Mucosa of rectum (tissue), 2 donors: ENCODE measurements around the gene CRYBG1.
"Not testable (repeated sequence)": the region's sequence is repeated elsewhere in the genome, so short reads cannot be mapped to it uniquely, and the experiment has no call there.

Experiments
- H3K27ac ChIP-seq, 2 donors: one replicate each; pipeline ENCODE4 v1.7.0; 2013; ENCODE audit warnings: inconsistent platforms in 2 of 2, low read depth in 2 of 2, low read length in 2 of 2
- H3K27me3 ChIP-seq, 2 donors: one replicate each; pipeline ENCODE4 v1.7.0; 2013; ENCODE audit warnings: low read length in 2 of 2; ENCODE audit not compliant: control insufficient read depth in 2 of 2, insufficient read depth in 2 of 2
- H3K36me3 ChIP-seq, 2 donors: one replicate each; pipeline ENCODE4 v1.7.0; 2013; ENCODE audit warnings: low read length in 2 of 2; ENCODE audit not compliant: control insufficient read depth in 2 of 2, insufficient read depth in 2 of 2
- H3K4me1 ChIP-seq, 2 donors: one replicate each; pipeline ENCODE4 v1.7.0; 2013; ENCODE audit warnings: low read length in 2 of 2, mild to moderate bottlenecking in 1 of 2; ENCODE audit not compliant: control insufficient read depth in 2 of 2, insufficient read depth in 2 of 2
- H3K4me3 ChIP-seq, 2 donors: one replicate each; pipeline ENCODE4 v1.7.0; 2013; ENCODE audit warnings: low read length in 2 of 2
- H3K9ac ChIP-seq, 2 donors: one replicate each; pipeline ENCODE4 v1.7.0; 2013; ENCODE audit warnings: low read length in 2 of 2, low read depth in 1 of 2, mild to moderate bottlenecking in 1 of 2
- H3K9me3 ChIP-seq, 2 donors: one replicate each; pipeline ENCODE4 v1.7.0; 2013; ENCODE audit warnings: low read length in 2 of 2; ENCODE audit not compliant: control insufficient read depth in 2 of 2
- donor health status: healthy.
- donor health status: Normal muscosa, but diverticular disease.

CRYBG1 gene

GRCh38 chr6:106511288-106512047 lies 151.0 kb downstream of the CRYBG1 start:
- H3K36me3 ChIP-seq, result no peaks in the 10 kb centered on the region
- H3K27me3 ChIP-seq, result no peaks in the 10 kb centered on the region
- peak overlapping the region; percentile 92 to 97 for H3K27ac ChIP-seq
- no peaks in the 10 kb centered on the region for H3K9me3 ChIP-seq
- H3K4me1 ChIP-seq, result peaks cover 12 to 20% of the 10 kb centered on the region in 2 donors
- peak overlapping the region; percentile 80 to 92 for H3K4me3 ChIP-seq
- peak overlapping the region; percentile 94 to 97 for H3K9ac ChIP-seq

GRCh38 chr6:106512048-106512967 lies 151.8 kb downstream of the CRYBG1 start:
- peak overlapping the region; percentile 80 to 92 for H3K4me3 ChIP-seq
- H3K9ac ChIP-seq, result peak overlapping the region; percentile 94 to 97
- H3K4me1 ChIP-seq, result peaks cover 15 to 20% of the 10 kb centered on the region in 2 donors
- peak overlapping the region; percentile 92 to 97 for H3K27ac ChIP-seq
- H3K9me3 ChIP-seq, result no peaks in the 10 kb centered on the region
- no peaks in the 10 kb centered on the region for H3K27me3 ChIP-seq
- no peaks in the 10 kb centered on the region for H3K36me3 ChIP-seq

GRCh38 chr6:106512968-106513574 lies 152.6 kb downstream of the CRYBG1 start:
- Histone ChIP-seq H3K9me3 (no peaks in the 10 kb centered on the region), H3K4me1 (peaks cover 15 to 20% of the 10 kb centered on the region in 2 donors), H3K27me3 (no peaks in the 10 kb centered on the region), H3K4me3 (peak overlapping the region; percentile 80 to 92), H3K27ac (peak overlapping the region; percentile 92 to 97), H3K36me3 (no peaks in the 10 kb centered on the region), H3K9ac (peak overlapping the region; percentile 94 to 97)

GRCh38 chr6:106513808-106514582 lies 153.5 kb downstream of the CRYBG1 start:
- H3K36me3 ChIP-seq, result no peaks in the 10 kb centered on the region
- peak overlapping the region; percentile 94 to 97 for H3K9ac ChIP-seq
- H3K4me1 ChIP-seq, result peaks cover 18 to 20% of the 10 kb centered on the region in 2 donors
- H3K27ac ChIP-seq, result peak overlapping the region; percentile 92 to 97
- H3K4me3 ChIP-seq, result peak overlapping the region; percentile 80 to 92
- H3K27me3 ChIP-seq, result no peaks in the 10 kb centered on the region
- H3K9me3 ChIP-seq, result no peaks in the 10 kb centered on the region

GRCh38 chr6:106514583-106514885 lies 154.0 kb downstream of the CRYBG1 start:
- H3K9me3 ChIP-seq, result no peaks in the 10 kb centered on the region
- H3K36me3 ChIP-seq, result peaks cover 0 to 3% of the 10 kb centered on the region in 2 donors
- peak overlapping the region; percentile 38 to 49 for H3K9ac ChIP-seq
- peak overlapping the region; percentile 92 to 97 for H3K27ac ChIP-seq
- peak overlapping the region; percentile 48 to 92 for H3K4me3 ChIP-seq
- H3K4me1 ChIP-seq, result peaks cover 20% of the 10 kb centered on the region in 2 donors
- H3K27me3 ChIP-seq, result no peaks in the 10 kb centered on the region

GRCh38 chr6:106515582-106515981 lies 155.1 kb downstream of the CRYBG1 start:
- not testable (repeated sequence) for H3K27me3 ChIP-seq, H3K9me3 ChIP-seq, H3K4me3 ChIP-seq
- Histone ChIP-seq H3K27ac (peak overlapping the region in 1 of 2 donors; percentile 92), H3K36me3 (peaks cover 2 to 10% of the 10 kb centered on the region in 2 donors), H3K9ac (peak overlapping the region in 1 of 2 donors; percentile 49), H3K4me1 (peaks cover 17 to 23% of the 10 kb centered on the region in 2 donors)

GRCh38 chr6:106516616-106517015 lies 156.1 kb downstream of the CRYBG1 start:
- H3K4me1 ChIP-seq, result peaks cover 12 to 18% of the 10 kb centered on the region in 2 donors
- no peak overlapping the region for H3K4me3 ChIP-seq

GRCh38 chr6:106517706-106518105 lies 157.2 kb downstream of the CRYBG1 start:
- H3K27ac ChIP-seq, result no peak overlapping the region
- H3K9me3 ChIP-seq, result no peaks in the 10 kb centered on the region
- no peak overlapping the region for H3K4me3 ChIP-seq
- peaks cover 8 to 19% of the 10 kb centered on the region in 2 donors for H3K36me3 ChIP-seq
- H3K4me1 ChIP-seq, result peaks cover 14 to 22% of the 10 kb centered on the region in 2 donors
- H3K9ac ChIP-seq, result no peak overlapping the region
- no peaks in the 10 kb centered on the region for H3K27me3 ChIP-seq

More at GRCh38 chr6:106516616-106517015, 156.1 kb downstream of the CRYBG1 start:
- Histone ChIP-seq H3K27ac (no peak overlapping the region), H3K27me3 (no peaks in the 10 kb centered on the region), H3K36me3 (peaks cover 5 to 13% of the 10 kb centered on the region in 2 donors), H3K9ac (no peak overlapping the region), H3K9me3 (no peaks in the 10 kb centered on the region)

- Histone ChIP-seq H3K36me3 (peaks cover 8 to 19% of the 10 kb centered on the region in 2 donors), H3K27me3 (no peaks in the 10 kb centered on the region), H3K4me3 (no peak overlapping the region), H3K9me3 (no peaks in the 10 kb centered on the region), H3K4me1 (peaks cover 12 to 22% of the 10 kb centered on the region in 2 donors), H3K27ac (peak overlapping the region in 1 of 2 donors; percentile 16), H3K9ac (no peak overlapping the region)
These were observed 158.2 kb downstream of the CRYBG1 start for GRCh38 chr6:106518748-106519147.
